ENCODE measurements around the gene XIST. TPM values are rescaled to one million over a fixed set of nuclear protein-coding genes. Genes with fewer than 3 reads are reported as not detected.
"Not testable (repeated sequence)": the region's sequence is repeated elsewhere in the genome, so short reads cannot be mapped to it uniquely, and the experiment has no call there.

XIST gene
- total RNA-seq, 2 donors from 2014 or later: 0.02 TPM; not detected in 1

GRCh38 chrX:73799888-73800287 is 52.6 kb downstream of the XIST start:
- 91% methylated on average over 3 of the region's 3 CpGs; no CpG with 5 or more reads in 1 of the 2 experiments for WGBS, 2 experiments (ENCODE audit: insufficient coverage in 1 of 2, insufficient read length in 1 of 2)

DNA sequence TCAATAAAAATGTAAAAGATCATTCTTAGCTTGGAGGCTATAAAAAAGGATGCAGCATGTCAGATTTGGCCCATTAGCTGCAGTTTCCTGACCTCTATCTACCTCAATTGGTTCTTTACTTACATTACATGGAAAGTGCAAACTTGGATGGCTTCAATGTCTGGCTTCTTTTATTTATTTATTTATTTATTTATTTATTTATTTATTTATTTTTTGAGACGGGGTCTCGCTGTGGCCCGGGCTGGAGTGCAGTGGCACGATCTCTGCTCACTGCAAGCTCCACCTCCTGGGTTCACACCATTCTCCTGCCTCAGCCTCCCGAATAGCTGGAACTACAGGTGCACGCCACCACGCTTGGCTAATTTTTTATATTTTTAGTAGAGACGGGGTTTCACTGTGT is 60.0 kb downstream of the XIST start:
- not testable (repeated sequence) for H3K9ac ChIP-seq (ENCODE audit: extremely low read depth, low read length, poor library complexity, severe bottlenecking); H3K27me3 Mint-ChIP-seq (ENCODE audit: insufficient read depth); DNase-seq; H3K36me3 ChIP-seq (ENCODE audit: control insufficient read depth, insufficient read depth, low read length); H3K4me3 ChIP-seq (ENCODE audit: low read length); H3K4me3 Mint-ChIP-seq; H3K4me1 Mint-ChIP-seq; H3K4me1 ChIP-seq (ENCODE audit: control insufficient read depth, insufficient read depth, low read length); H3K9me3 ChIP-seq (ENCODE audit: control insufficient read depth, low read length); H3K36me3 Mint-ChIP-seq (ENCODE audit: low read depth); H3K27ac Mint-ChIP-seq; H3K27ac ChIP-seq (ENCODE audit: low read depth, low read length); H3K27me3 ChIP-seq (ENCODE audit: control insufficient read depth, insufficient read depth, low read length, poor library complexity, severe bottlenecking)
- peaks cover 15% of the 10 kb centered on the region for H3K9me3 Mint-ChIP-seq
- 92 to 100% methylated on average over 1 to 6 of the region's 8 CpGs for WGBS, 2 experiments (ENCODE audit: insufficient coverage in 1 of 2, insufficient read length in 1 of 2)

More at GRCh38 chrX:73799888-73800287, 52.6 kb downstream of the XIST start:
- Histone ChIP-seq H3K27me3 (ENCODE audit: control insufficient read depth, insufficient read depth, low read length, poor library complexity, severe bottlenecking) (no peaks in the 10 kb centered on the region), H3K27ac (ENCODE audit: low read depth, low read length) (no peak overlapping the region), H3K4me1 (ENCODE audit: control insufficient read depth, insufficient read depth, low read length) (no peaks in the 10 kb centered on the region), H3K36me3 (ENCODE audit: control insufficient read depth, insufficient read depth, low read length) (no peaks in the 10 kb centered on the region), H3K9me3 (ENCODE audit: control insufficient read depth, low read length) (no peaks in the 10 kb centered on the region), H3K4me3 (ENCODE audit: low read length) (no peak overlapping the region), H3K9ac (ENCODE audit: extremely low read depth, low read length, poor library complexity, severe bottlenecking) (no peak overlapping the region)
- H3K27ac Mint-ChIP-seq: no peak overlapping the region
- H3K4me1 Mint-ChIP-seq: no peaks in the 10 kb centered on the region
- TF ChIP-seq CTCF (conservative IDR thresholded peaks at IDR 0.05): no peak
- peaks cover 6% of the 10 kb centered on the region for H3K9me3 Mint-ChIP-seq
- H3K36me3 Mint-ChIP-seq (ENCODE audit: low read depth): no peaks in the 10 kb centered on the region
- no peak overlapping the region for H3K4me3 Mint-ChIP-seq
- DNase-seq: no peak
- no peaks in the 10 kb centered on the region for H3K27me3 Mint-ChIP-seq (ENCODE audit: insufficient read depth)

DNA sequence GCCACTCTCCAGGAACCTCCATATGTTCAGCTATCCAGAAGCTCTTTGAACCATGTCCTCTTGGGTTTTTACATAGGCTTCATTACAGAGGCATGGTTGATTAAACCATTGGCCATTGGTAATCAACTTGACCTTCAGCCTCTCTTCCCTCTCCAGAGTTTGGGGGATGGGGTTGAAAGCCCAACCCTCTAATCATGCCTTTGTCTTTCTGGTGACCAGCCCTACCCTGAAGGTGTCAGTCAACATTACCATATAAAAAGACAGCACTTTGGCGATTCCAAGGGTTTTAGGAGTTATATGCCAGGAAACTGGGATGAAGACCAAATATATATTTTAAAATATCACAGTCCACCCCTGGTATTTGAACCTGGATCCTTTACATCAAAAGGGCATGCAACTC is 67.0 kb downstream of the XIST start:
- Histone ChIP-seq H3K9me3 (ENCODE audit: control insufficient read depth, low read length) (peaks cover 30% of the 10 kb centered on the region), H3K4me3 (ENCODE audit: low read length) (peak overlapping the region; percentile 35), H3K9ac (ENCODE audit: extremely low read depth, low read length, poor library complexity, severe bottlenecking) (no peak overlapping the region), H3K36me3 (ENCODE audit: control insufficient read depth, insufficient read depth, low read length) (no peaks in the 10 kb centered on the region), H3K27ac (ENCODE audit: low read depth, low read length) (no peak overlapping the region), H3K27me3 (ENCODE audit: control insufficient read depth, insufficient read depth, low read length, poor library complexity, severe bottlenecking) (no peaks in the 10 kb centered on the region), H3K4me1 (ENCODE audit: control insufficient read depth, insufficient read depth, low read length) (no peaks in the 10 kb centered on the region)
- Mint-ChIP-seq H3K9me3 (peaks cover 55% of the 10 kb centered on the region), H3K27me3 (ENCODE audit: insufficient read depth) (no peaks in the 10 kb centered on the region), H3K36me3 (ENCODE audit: low read depth) (peaks cover 6% of the 10 kb centered on the region), H3K27ac (no peak overlapping the region), H3K4me3 (no peak overlapping the region), H3K4me1 (no peaks in the 10 kb centered on the region)
- DNase-seq: no peak
- no CpG with 5 or more reads among the region's 1 CpG for WGBS, 2 experiments (ENCODE audit: insufficient coverage in 1 of 2, insufficient read length in 1 of 2)
- TF ChIP-seq CTCF (conservative IDR thresholded peaks at IDR 0.05): no peak

All from endodermal cell (in vitro differentiated cells).